ENCODE measurements around the gene CDK1. TPM values are rescaled to one million over a fixed set of nuclear protein-coding genes. Genes with fewer than 3 reads are reported as not detected.

Gene CDK1
- total RNA-seq, result 15.5 and 84.0 TPM in 2 replicates

DNA sequence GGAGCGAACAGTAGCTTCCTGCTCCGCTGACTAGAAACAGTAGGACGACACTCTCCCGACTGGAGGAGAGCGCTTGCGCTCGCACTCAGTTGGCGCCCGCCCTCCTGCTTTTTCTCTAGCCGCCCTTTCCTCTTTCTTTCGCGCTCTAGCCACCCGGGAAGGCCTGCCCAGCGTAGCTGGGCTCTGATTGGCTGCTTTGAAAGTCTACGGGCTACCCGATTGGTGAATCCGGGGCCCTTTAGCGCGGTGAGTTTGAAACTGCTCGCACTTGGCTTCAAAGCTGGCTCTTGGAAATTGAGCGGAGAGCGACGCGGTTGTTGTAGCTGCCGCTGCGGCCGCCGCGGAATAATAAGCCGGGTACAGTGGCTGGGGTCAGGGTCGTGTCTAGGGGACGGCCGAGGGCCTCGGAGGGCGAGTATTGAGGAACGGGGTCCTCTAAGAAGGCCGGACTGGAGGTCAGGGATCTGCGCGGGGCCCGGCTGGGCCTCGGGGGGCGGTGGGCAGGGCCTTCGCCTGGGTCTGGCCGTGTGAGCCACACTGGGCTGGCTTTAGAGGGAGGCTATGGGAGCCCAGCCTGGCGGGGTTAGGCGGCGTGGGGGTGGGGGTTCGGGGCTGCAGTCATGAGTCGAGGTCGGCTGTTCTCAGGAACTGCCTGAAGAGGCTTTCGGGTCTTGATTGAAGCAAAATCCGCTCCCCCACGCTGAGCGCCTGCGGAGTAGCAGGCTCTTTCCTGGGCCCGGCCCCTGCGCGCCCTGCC, at the start of gene CDK1:
Gene CDK1 (plus strand): TSS at position 265 of the 757 bp plus-strand sequence. CDS start 1,688 bp downstream, outside the sequence.

Other genes starting within 250 kb of the CDK1 start
- 12.7 and 22.6 TPM in 2 replicates for gene RHOBTB1, start 165.7 kb downstream of the CDK1 start, total RNA-seq

Measured in regular cardiac myocyte (primary cell).